Endodermal cell (in vitro differentiated cells): ENCODE data around the gene HMBS. TPM values are rescaled to one million over a fixed set of nuclear protein-coding genes. Genes with fewer than 3 reads are reported as not detected.
"Not testable (repeated sequence)": the region's sequence is repeated elsewhere in the genome, so short reads cannot be mapped to it uniquely, and the experiment has no call there.

Experiments
- DNase-seq: peaks from one replicate; pipeline ENCODE4 v3.0.0-alpha.2; 2017
- H3K27ac ChIP-seq: 2 replicates; pipeline ENCODE4 v1.5.1; 2013; ENCODE audit warnings: mild to moderate bottlenecking, low read depth, low read length, moderate library complexity
- H3K27me3 ChIP-seq: 2 replicates; pipeline ENCODE4 v1.6.1; 2013; ENCODE audit warnings: mild to moderate bottlenecking, low read length, moderate library complexity; ENCODE audit not compliant: insufficient read depth, control insufficient read depth, poor library complexity, severe bottlenecking
- H3K36me3 ChIP-seq: 2 replicates; pipeline ENCODE4 v1.7.0; 2013; ENCODE audit warnings: mild to moderate bottlenecking, low read length, moderate library complexity; ENCODE audit not compliant: control insufficient read depth, insufficient read depth
- H3K4me1 ChIP-seq: one replicate; pipeline ENCODE4 v1.7.0; 2013; ENCODE audit warnings: low read length; ENCODE audit not compliant: control insufficient read depth, insufficient read depth
- H3K4me3 ChIP-seq: 2 replicates; pipeline ENCODE4 v1.5.1; 2013; ENCODE audit warnings: mild to moderate bottlenecking, low read length, moderate library complexity
- H3K9ac ChIP-seq: 2 replicates; pipeline ENCODE4 v1.6.1; 2013; ENCODE audit warnings: mild to moderate bottlenecking, low read length, moderate library complexity; ENCODE audit not compliant: poor library complexity, severe bottlenecking; ENCODE audit errors: extremely low read depth
- H3K9me3 ChIP-seq: 2 replicates; pipeline ENCODE4 v1.6.1; 2013; ENCODE audit warnings: mild to moderate bottlenecking, low read length, moderate library complexity; ENCODE audit not compliant: control insufficient read depth
- H3K27ac Mint-ChIP-seq: 2 replicates; pipeline ENCODE4 v1.8.0; 2020; ENCODE audit warnings: mixed read lengths
- H3K27me3 Mint-ChIP-seq: 2 replicates; pipeline ENCODE4 v1.8.0; 2021; ENCODE audit warnings: mild to moderate bottlenecking, mixed read lengths; ENCODE audit not compliant: insufficient read depth
- H3K36me3 Mint-ChIP-seq: 2 replicates; pipeline ENCODE4 v1.8.0; 2020; ENCODE audit warnings: low read depth, mixed read lengths
- H3K4me1 Mint-ChIP-seq: 2 replicates; pipeline ENCODE4 v1.8.0; 2020; ENCODE audit warnings: mixed read lengths
- H3K4me3 Mint-ChIP-seq: 2 replicates; pipeline ENCODE4 v1.8.0; 2020; ENCODE audit warnings: mild to moderate bottlenecking, moderate library complexity, mixed read lengths
- H3K9me3 Mint-ChIP-seq: 2 replicates; pipeline ENCODE4 v1.8.0; 2020; ENCODE audit warnings: mild to moderate bottlenecking, mixed read lengths
- WGBS, 2 experiments: methylation state at CpG; one replicate each; pipeline versions ENCODE4 v1.1.5 to v1.1.7; 2013; ENCODE audit warnings: missing lambda C conversion rate in 2 of 2, mixed read lengths in 1 of 2; ENCODE audit not compliant: insufficient coverage in 1 of 2, insufficient read length in 1 of 2; 5-methylcytosine and 5-hydroxymethylcytosine counted together
- total RNA-seq, 2 donors: library from RNA; stranded (reverse); fragmentation: NEBNext Ultra II Directional in 1 of 2; extraction: Animal tissue kit (Norgen Biotek cat#: 25700) in 1 of 2; gene quantifications; 2 replicates in 1 of 2; 3 replicates in 1 of 2; pipeline ENCODE4 v1.2.1, GENCODE V29; 2021
- TF ChIP-seq, protein P1 (sequence below): fragments of 200-600 bp; sonication (generic); conservative IDR thresholded peaks from 2 replicates; pipeline ENCODE4 v1.5.0; 2021; ENCODE audit warnings: antibody characterized with exemption, mild to moderate bottlenecking

The HMBS gene
- total RNA-seq, 2 donors from 2014 or later: 45.9 to 54.8 TPM

DNA sequence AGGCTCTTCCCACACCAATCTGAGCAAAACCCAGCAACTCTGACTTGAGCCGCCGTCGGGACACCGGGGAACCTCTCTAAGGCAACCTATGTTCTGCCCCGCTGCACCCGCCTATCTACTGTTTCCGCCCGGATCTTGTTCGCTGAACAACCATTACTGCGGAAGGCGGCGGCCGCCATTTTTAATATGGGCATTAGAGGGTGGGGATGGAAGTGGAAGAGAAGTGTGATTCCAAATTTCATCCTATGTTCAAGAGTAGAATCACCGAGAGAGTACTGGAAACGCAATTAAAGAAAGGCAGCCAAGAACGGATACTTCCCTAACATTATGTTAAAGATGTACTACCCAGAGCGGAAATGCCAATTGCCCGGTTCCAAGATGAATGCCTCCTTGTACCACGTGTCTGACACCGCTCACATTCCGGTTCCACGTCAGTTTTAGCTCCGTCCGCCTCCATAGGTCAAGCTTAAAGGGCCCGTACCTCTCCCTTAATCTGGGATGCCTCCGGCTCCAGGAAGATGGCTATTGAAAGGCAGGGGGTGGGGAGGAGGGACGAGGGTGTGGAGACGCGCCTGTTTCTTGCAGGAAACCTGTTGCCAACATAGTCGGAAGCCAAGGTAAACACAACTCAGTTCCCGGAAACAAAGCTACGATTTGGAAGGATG is 17.2 kb downstream of the HMBS start, which contains the start of gene DPAGT1:
TSS of gene DPAGT1 (minus strand) at position 95 of the 665 bp plus-strand sequence. CDS start 198 bp downstream, outside the sequence.
- Mint-ChIP-seq H3K27ac (peak within 1 kb of the TSS; percentile 97), H3K9me3 (no peaks in the 10 kb centered on the region), H3K27me3 (peaks cover 5% of the 10 kb centered on the region), H3K36me3 (peaks cover 25% of the 10 kb centered on the region), H3K4me1 (peaks cover 30% of the 10 kb centered on the region), H3K4me3 (peak within 1 kb of the TSS; percentile 87)
- Histone ChIP-seq H3K4me3 (peak within 1 kb of the TSS; percentile 89), H3K9ac (peak within 1 kb of the TSS; percentile 90), H3K27me3 (no peaks in the 10 kb centered on the region), H3K36me3 (peaks cover 20% of the 10 kb centered on the region), H3K9me3 (no peaks in the 10 kb centered on the region), H3K4me1 (peaks cover 5% of the 10 kb centered on the region), H3K27ac (peak within 1 kb of the TSS; percentile 85)
- TF ChIP-seq, protein P1, sequence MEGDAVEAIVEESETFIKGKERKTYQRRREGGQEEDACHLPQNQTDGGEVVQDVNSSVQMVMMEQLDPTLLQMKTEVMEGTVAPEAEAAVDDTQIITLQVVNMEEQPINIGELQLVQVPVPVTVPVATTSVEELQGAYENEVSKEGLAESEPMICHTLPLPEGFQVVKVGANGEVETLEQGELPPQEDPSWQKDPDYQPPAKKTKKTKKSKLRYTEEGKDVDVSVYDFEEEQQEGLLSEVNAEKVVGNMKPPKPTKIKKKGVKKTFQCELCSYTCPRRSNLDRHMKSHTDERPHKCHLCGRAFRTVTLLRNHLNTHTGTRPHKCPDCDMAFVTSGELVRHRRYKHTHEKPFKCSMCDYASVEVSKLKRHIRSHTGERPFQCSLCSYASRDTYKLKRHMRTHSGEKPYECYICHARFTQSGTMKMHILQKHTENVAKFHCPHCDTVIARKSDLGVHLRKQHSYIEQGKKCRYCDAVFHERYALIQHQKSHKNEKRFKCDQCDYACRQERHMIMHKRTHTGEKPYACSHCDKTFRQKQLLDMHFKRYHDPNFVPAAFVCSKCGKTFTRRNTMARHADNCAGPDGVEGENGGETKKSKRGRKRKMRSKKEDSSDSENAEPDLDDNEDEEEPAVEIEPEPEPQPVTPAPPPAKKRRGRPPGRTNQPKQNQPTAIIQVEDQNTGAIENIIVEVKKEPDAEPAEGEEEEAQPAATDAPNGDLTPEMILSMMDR: no peak
- WGBS, 2 experiments: 0 to 1% methylated on average over 28 to 32 of the region's 32 CpGs
- DNase-seq: peak; percentile 97

DNA sequence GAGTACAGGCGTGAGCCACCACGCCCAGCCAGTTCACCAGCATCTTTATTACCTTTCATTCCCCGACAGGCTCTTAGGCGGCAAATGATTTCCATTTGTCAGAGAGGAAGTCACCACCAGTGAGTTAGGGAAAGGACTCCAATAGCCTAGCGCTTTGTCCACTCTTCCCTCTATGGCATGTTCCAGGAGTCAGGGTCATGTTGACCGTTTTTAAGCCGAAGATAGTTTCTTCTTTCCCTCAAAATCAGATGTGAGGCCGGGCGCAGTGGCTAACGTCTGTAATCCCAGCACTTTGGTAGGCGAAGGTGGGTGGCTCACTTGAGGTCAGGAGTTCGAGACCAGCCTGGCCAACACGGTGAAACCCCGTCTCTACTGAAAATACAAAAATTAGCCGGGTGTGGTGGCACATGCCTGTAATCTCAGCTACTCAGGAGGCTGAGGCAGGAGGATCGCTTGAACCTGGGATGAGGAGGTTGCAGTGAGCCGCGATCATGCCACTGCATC is 18.5 kb downstream of the HMBS start:
- Mint-ChIP-seq H3K4me3 (peak overlapping the region; percentile 87), H3K4me1 (peaks cover 31% of the 10 kb centered on the region), H3K27ac (peak overlapping the region; percentile 70), H3K36me3 (peaks cover 13% of the 10 kb centered on the region)
- WGBS, 2 experiments: 91 to 95% methylated on average over 17 of the region's 18 CpGs
- not testable (repeated sequence) for H3K27me3 Mint-ChIP-seq, H3K9me3 Mint-ChIP-seq, DNase-seq, H3K9ac ChIP-seq, H3K27me3 ChIP-seq, H3K4me1 ChIP-seq, H3K36me3 ChIP-seq, H3K9me3 ChIP-seq
- H3K4me3 ChIP-seq: peak overlapping the region; percentile 89
- peak overlapping the region; percentile 85 for H3K27ac ChIP-seq

DNA sequence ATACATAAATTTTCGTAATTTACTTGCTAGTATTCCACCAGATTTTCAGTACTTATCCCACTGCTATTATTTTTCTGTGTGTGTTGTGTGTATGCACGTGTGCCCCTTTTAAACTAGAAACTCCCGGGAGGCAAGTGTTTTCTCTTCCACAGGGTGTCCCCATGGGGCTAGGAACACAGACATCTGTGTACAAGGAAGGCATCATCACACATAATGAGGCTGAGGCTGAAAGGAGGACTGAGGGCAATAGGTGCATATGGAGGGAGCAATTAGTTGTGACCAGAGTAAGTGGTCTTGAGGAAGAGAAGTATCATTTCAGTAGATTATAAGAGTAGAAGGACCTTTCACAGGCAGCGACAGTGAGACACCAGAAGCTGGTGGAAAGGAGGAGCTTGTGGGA is 19.1 kb downstream of the HMBS start:
- no peak overlapping the region for H3K9ac ChIP-seq
- H3K4me1 Mint-ChIP-seq: peaks cover 34% of the 10 kb centered on the region
- peaks cover 12% of the 10 kb centered on the region for H3K27me3 ChIP-seq
- 86 to 100% methylated on average over 1 to 4 of the region's 4 CpGs for WGBS, 2 experiments
- peaks cover 9% of the 10 kb centered on the region for H3K4me1 ChIP-seq
- H3K27ac ChIP-seq: no peak overlapping the region
- H3K9me3 ChIP-seq: no peaks in the 10 kb centered on the region
- H3K36me3 Mint-ChIP-seq: peaks cover 7% of the 10 kb centered on the region
- no peaks in the 10 kb centered on the region for H3K9me3 Mint-ChIP-seq
- H3K27me3 Mint-ChIP-seq: peaks cover 15% of the 10 kb centered on the region
- peaks cover 1% of the 10 kb centered on the region for H3K36me3 ChIP-seq
- peak overlapping the region; percentile 86 for H3K27ac Mint-ChIP-seq
- no peak overlapping the region for H3K4me3 ChIP-seq
- TF ChIP-seq, protein P1: no peak
- no peak for DNase-seq
- H3K4me3 Mint-ChIP-seq: no peak overlapping the region
